HG03469 (cell line): ENCODE results near the gene GRIK3.
"Not testable (repeated sequence)": the region's sequence is repeated elsewhere in the genome, so short reads cannot be mapped to it uniquely, and the experiment has no call there.

ENCODE experiments used
- ATAC-seq: cut with Tn5 transposase; IDR thresholded peaks from one replicate; pipeline ENCODE4 v1.9.1; 2021; ENCODE audit warnings: mild to moderate bottlenecking, moderate library complexity, moderate number of reproducible peaks; ENCODE audit not compliant: unreplicated experiment

The GRIK3 gene

GRCh38 chr1:37034121-37035013 lies at the start of gene GRIK3:
Gene GRIK3 (minus strand): TSS chr1:37034515. CDS start chr1:37034108, 407 bp downstream.
- no peak for ATAC-seq

GRCh38 chr1:37084013-37084412 lies 49.7 kb upstream of the GRIK3 start:
- ATAC-seq = no peak

GRCh38 chr1:37083603-37084002 lies 49.3 kb upstream of the GRIK3 start:
- ATAC-seq = no peak

GRCh38 chr1:37080296-37080986 lies 46.1 kb upstream of the GRIK3 start:
- not testable (repeated sequence) for ATAC-seq

- no peak for ATAC-seq
Measured at GRCh38 chr1:37078866-37079265, 44.6 kb upstream of the GRIK3 start.

GRCh38 chr1:37076168-37076567 lies 41.9 kb upstream of the GRIK3 start:
- no peak for ATAC-seq

- ATAC-seq = no peak
Measured at GRCh38 chr1:37073854-37074379, 39.6 kb upstream of the GRIK3 start.

GRCh38 chr1:37073152-37073853 lies 39.0 kb upstream of the GRIK3 start:
- no peak for ATAC-seq

GRCh38 chr1:37071829-37072228 lies 37.5 kb upstream of the GRIK3 start:
- ATAC-seq = no peak

GRCh38 chr1:37070126-37070525 lies 35.8 kb upstream of the GRIK3 start:
- ATAC-seq = no peak

GRCh38 chr1:37069406-37069805 lies 35.1 kb upstream of the GRIK3 start:
- ATAC-seq = no peak

GRCh38 chr1:37068897-37069296 lies 34.6 kb upstream of the GRIK3 start:
- ATAC-seq = no peak

- no peak for ATAC-seq
Measured at GRCh38 chr1:37068260-37068659, 33.9 kb upstream of the GRIK3 start.

- ATAC-seq = no peak
Measured at GRCh38 chr1:37064039-37064438, 29.7 kb upstream of the GRIK3 start.

- no peak for ATAC-seq
Measured at GRCh38 chr1:37059346-37059745, 25.0 kb upstream of the GRIK3 start.

- ATAC-seq = no peak
Measured at GRCh38 chr1:37058424-37058988, 24.2 kb upstream of the GRIK3 start.

- no peak for ATAC-seq
Measured at GRCh38 chr1:37056325-37056724, 22.0 kb upstream of the GRIK3 start.

- no peak for ATAC-seq
Measured at GRCh38 chr1:37055631-37056030, 21.3 kb upstream of the GRIK3 start.

- no peak for ATAC-seq
Measured at GRCh38 chr1:37053173-37053572, 18.9 kb upstream of the GRIK3 start.

- ATAC-seq = no peak
Measured at GRCh38 chr1:37052120-37052519, 17.8 kb upstream of the GRIK3 start.

GRCh38 chr1:37051346-37051745 lies 17.0 kb upstream of the GRIK3 start:
- no peak for ATAC-seq
